ENCODE measurements around the gene ESR2. TPM values are rescaled to one million over a fixed set of nuclear protein-coding genes. Genes with fewer than 3 reads are reported as not detected.

ESR2 gene
- total RNA-seq, 6 experiments from 2014 or later = not detected

GRCh38 chr14:64201921-64202545 lies 92.1 kb downstream of the ESR2 start:
- Mint-ChIP-seq H3K9me3 (no peaks in the 10 kb centered on the region), H3K27ac (no peak overlapping the region)

GRCh38 chr14:64201296-64201695 lies 92.9 kb downstream of the ESR2 start:
- Mint-ChIP-seq H3K4me3 (no peak overlapping the region), H3K4me1 (ENCODE audit: low read depth) (peaks cover 16% of the 10 kb centered on the region)

More at GRCh38 chr14:64201921-64202545, 92.1 kb downstream of the ESR2 start:
- Mint-ChIP-seq H3K36me3 (ENCODE audit: low read depth) (no peaks in the 10 kb centered on the region), H3K4me1 (ENCODE audit: low read depth) (peaks cover 9% of the 10 kb centered on the region), H3K27me3 (ENCODE audit: insufficient read depth) (peaks cover 4% of the 10 kb centered on the region), H3K4me3 (no peak overlapping the region)
- TF ChIP-seq CTCF (IDR thresholded peaks at IDR 0.05) = no peak
- no peak for DNase-seq

GRCh38 chr14:64200170-64200569 lies 94.0 kb downstream of the ESR2 start:
- no peak for DNase-seq
- Mint-ChIP-seq H3K9me3 (no peaks in the 10 kb centered on the region), H3K4me3 (no peak overlapping the region), H3K4me1 (ENCODE audit: low read depth) (peaks cover 20% of the 10 kb centered on the region), H3K27me3 (ENCODE audit: insufficient read depth) (peaks cover 2% of the 10 kb centered on the region), H3K36me3 (ENCODE audit: low read depth) (no peaks in the 10 kb centered on the region), H3K27ac (no peak overlapping the region)
- no peak for TF ChIP-seq CTCF (IDR thresholded peaks at IDR 0.05)

More at GRCh38 chr14:64201296-64201695, 92.9 kb downstream of the ESR2 start:
- DNase-seq = no peak
- H3K36me3 Mint-ChIP-seq (ENCODE audit: low read depth) = no peaks in the 10 kb centered on the region
- no peak for TF ChIP-seq CTCF (IDR thresholded peaks at IDR 0.05)
- H3K27ac Mint-ChIP-seq = no peak overlapping the region
- peaks cover 4% of the 10 kb centered on the region for H3K27me3 Mint-ChIP-seq (ENCODE audit: insufficient read depth)
- no peaks in the 10 kb centered on the region for H3K9me3 Mint-ChIP-seq

GRCh38 chr14:64198486-64198885 lies 95.7 kb downstream of the ESR2 start:
- TF ChIP-seq CTCF (IDR thresholded peaks at IDR 0.05) = no peak
- H3K9me3 Mint-ChIP-seq = no peaks in the 10 kb centered on the region
- H3K27ac Mint-ChIP-seq = no peak overlapping the region
- no peak for DNase-seq
- peaks cover 20% of the 10 kb centered on the region for H3K4me1 Mint-ChIP-seq (ENCODE audit: low read depth)
- H3K4me3 Mint-ChIP-seq = no peak overlapping the region
- peaks cover 2% of the 10 kb centered on the region for H3K27me3 Mint-ChIP-seq (ENCODE audit: insufficient read depth)
- H3K36me3 Mint-ChIP-seq (ENCODE audit: low read depth) = no peaks in the 10 kb centered on the region

GRCh38 chr14:64197996-64198395 lies 96.2 kb downstream of the ESR2 start:
- no peak for TF ChIP-seq CTCF (IDR thresholded peaks at IDR 0.05)
- no peak for DNase-seq
- Mint-ChIP-seq H3K27ac (no peak overlapping the region), H3K36me3 (ENCODE audit: low read depth) (no peaks in the 10 kb centered on the region), H3K9me3 (no peaks in the 10 kb centered on the region), H3K27me3 (ENCODE audit: insufficient read depth) (peaks cover 2% of the 10 kb centered on the region), H3K4me1 (ENCODE audit: low read depth) (peaks cover 20% of the 10 kb centered on the region), H3K4me3 (no peak overlapping the region)
